Measurements from ENCODE around the gene FGF12. TPM values are rescaled to one million over a fixed set of nuclear protein-coding genes. Genes with fewer than 3 reads are reported as not detected.

The FGF12 gene
- total RNA-seq, 1 donor from 2014 or later, result 7.0 TPM

DNA sequence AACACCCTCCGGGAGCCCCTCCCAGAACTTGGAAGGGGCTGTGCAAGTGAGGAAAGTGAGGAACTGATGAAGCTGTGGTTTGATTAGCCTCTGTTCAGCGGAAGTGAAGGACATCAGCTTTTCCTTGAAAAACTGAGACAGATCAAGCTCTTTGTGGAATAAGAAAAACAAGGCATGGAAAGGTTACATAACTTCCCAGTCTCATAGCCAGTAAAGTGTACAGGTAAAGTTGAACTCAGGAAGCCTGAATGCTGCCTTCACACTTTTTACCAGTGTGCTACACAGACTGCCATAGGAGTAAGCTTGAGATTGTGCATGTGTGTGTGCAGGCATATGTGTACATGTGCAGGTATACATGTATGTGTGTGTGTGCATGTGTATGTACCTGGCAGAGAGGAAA is 293.2 kb downstream of the FGF12 start:
- H3K4me3 ChIP-seq, result no peak overlapping the region
- H3K4me1 Mint-ChIP-seq, result peaks cover 8% of the 10 kb centered on the region
- no peaks in the 10 kb centered on the region for H3K27me3 ChIP-seq
- H3K4me1 ChIP-seq, result peaks cover 7% of the 10 kb centered on the region
- TF ChIP-seq EZH2 (IDR thresholded peaks at IDR 0.05), result no peak
- TF ChIP-seq, protein P1, sequence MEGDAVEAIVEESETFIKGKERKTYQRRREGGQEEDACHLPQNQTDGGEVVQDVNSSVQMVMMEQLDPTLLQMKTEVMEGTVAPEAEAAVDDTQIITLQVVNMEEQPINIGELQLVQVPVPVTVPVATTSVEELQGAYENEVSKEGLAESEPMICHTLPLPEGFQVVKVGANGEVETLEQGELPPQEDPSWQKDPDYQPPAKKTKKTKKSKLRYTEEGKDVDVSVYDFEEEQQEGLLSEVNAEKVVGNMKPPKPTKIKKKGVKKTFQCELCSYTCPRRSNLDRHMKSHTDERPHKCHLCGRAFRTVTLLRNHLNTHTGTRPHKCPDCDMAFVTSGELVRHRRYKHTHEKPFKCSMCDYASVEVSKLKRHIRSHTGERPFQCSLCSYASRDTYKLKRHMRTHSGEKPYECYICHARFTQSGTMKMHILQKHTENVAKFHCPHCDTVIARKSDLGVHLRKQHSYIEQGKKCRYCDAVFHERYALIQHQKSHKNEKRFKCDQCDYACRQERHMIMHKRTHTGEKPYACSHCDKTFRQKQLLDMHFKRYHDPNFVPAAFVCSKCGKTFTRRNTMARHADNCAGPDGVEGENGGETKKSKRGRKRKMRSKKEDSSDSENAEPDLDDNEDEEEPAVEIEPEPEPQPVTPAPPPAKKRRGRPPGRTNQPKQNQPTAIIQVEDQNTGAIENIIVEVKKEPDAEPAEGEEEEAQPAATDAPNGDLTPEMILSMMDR (IDR thresholded peaks at IDR 0.05), result no peak
- no peak for TF ChIP-seq EZH2phosphoT487 (IDR thresholded peaks at IDR 0.05)
- H3K27me3 Mint-ChIP-seq (ENCODE audit: insufficient read depth, low read depth), result no peaks in the 10 kb centered on the region
- no peak overlapping the region for H3K9ac ChIP-seq
- peaks cover 4% of the 10 kb centered on the region for H3K9me3 Mint-ChIP-seq
- DNase-seq (ENCODE audit: low spot score), result no peak
- H3K27ac Mint-ChIP-seq, result no peak overlapping the region
- H3K4me3 Mint-ChIP-seq, result no peak overlapping the region
- no peaks in the 10 kb centered on the region for H3K9me3 ChIP-seq (ENCODE audit: low read depth)
- no peaks in the 10 kb centered on the region for H3K36me3 Mint-ChIP-seq
- H3F3A ChIP-seq (ENCODE audit: low read depth), result no peaks in the 10 kb centered on the region
- no peaks in the 10 kb centered on the region for H4K20me1 ChIP-seq (ENCODE audit: low read depth)
- H2AFZ ChIP-seq (replicated peaks), result no peak overlapping the region
- no peaks in the 10 kb centered on the region for H3K36me3 ChIP-seq
- no peak overlapping the region for H3K4me2 ChIP-seq
- no peaks in the 10 kb centered on the region for H3K79me2 ChIP-seq (ENCODE audit: low read depth)
- H3K27ac ChIP-seq, result no peak overlapping the region

DNA sequence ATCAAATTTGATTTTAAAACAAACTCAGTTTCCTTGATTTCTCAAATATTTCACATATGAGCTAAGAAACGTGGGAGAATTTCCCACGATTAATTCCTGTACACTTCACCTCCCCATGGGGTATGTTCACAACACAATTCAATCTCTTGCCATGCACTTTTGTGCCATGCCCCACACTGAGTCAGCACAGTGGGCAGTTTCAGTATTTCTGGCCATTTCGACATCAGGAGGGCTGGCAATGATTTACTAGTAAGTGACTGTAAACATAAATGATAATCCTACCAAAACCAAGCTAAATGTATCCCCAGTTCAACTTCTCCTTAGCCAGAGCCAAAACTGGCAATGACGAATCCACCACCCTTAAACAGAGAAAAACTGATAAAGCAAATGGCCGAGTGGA is 293.6 kb downstream of the FGF12 start:
- H3K27ac Mint-ChIP-seq, result no peak overlapping the region
- H3K9ac ChIP-seq, result no peak overlapping the region
- H3F3A ChIP-seq (ENCODE audit: low read depth), result no peaks in the 10 kb centered on the region
- no peak overlapping the region for H3K4me2 ChIP-seq
- no peak overlapping the region for H3K4me3 Mint-ChIP-seq
- no peak overlapping the region for H2AFZ ChIP-seq (replicated peaks)
- H3K4me1 ChIP-seq, result peaks cover 7% of the 10 kb centered on the region
- no peaks in the 10 kb centered on the region for H3K27me3 ChIP-seq
- H3K9me3 Mint-ChIP-seq, result peaks cover 4% of the 10 kb centered on the region
- H3K79me2 ChIP-seq (ENCODE audit: low read depth), result no peaks in the 10 kb centered on the region
- H3K36me3 Mint-ChIP-seq, result no peaks in the 10 kb centered on the region
- no peaks in the 10 kb centered on the region for H3K36me3 ChIP-seq
- H3K27ac ChIP-seq, result no peak overlapping the region
- no peak for DNase-seq (ENCODE audit: low spot score)
- no peaks in the 10 kb centered on the region for H3K9me3 ChIP-seq (ENCODE audit: low read depth)
- no peaks in the 10 kb centered on the region for H3K27me3 Mint-ChIP-seq (ENCODE audit: insufficient read depth, low read depth)
- H4K20me1 ChIP-seq (ENCODE audit: low read depth), result no peaks in the 10 kb centered on the region
- no peak overlapping the region for H3K4me3 ChIP-seq
- TF ChIP-seq, protein P1 (IDR thresholded peaks at IDR 0.05), result no peak
- no peak for TF ChIP-seq EZH2phosphoT487 (IDR thresholded peaks at IDR 0.05)
- no peak for TF ChIP-seq EZH2 (IDR thresholded peaks at IDR 0.05)
- H3K4me1 Mint-ChIP-seq, result peaks cover 8% of the 10 kb centered on the region

DNA sequence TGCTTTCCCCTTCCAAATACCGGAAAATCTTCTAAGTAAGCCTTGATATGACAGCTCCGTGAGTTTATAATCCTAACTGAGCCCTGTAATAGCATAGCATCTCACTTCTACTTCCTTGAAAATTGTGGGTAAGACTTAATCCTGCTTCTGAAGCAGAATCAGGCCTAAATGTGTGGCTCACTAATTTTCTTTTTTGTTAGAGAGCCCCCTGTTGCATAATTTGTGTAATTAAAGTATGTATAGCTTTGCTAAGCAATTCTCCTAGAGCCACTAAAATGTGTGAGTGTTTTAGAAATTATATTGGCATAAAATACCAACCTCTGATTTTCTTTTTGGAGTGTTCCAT is 304.4 kb downstream of the FGF12 start:
- Mint-ChIP-seq H3K9me3 (peaks cover 15% of the 10 kb centered on the region), H3K4me3 (no peak overlapping the region), H3K36me3 (peaks cover 2% of the 10 kb centered on the region), H3K27ac (no peak overlapping the region), H3K27me3 (ENCODE audit: insufficient read depth, low read depth) (peaks cover under 1% of the 10 kb centered on the region), H3K4me1 (peaks cover 8% of the 10 kb centered on the region)
- H3K36me3 ChIP-seq, result no peaks in the 10 kb centered on the region
- no peak overlapping the region for H3K9ac ChIP-seq
- no peaks in the 10 kb centered on the region for H4K20me1 ChIP-seq (ENCODE audit: low read depth)
- H3K9me3 ChIP-seq (ENCODE audit: low read depth), result no peaks in the 10 kb centered on the region
- H3F3A ChIP-seq (ENCODE audit: low read depth), result no peaks in the 10 kb centered on the region
- no peak overlapping the region for H3K4me2 ChIP-seq
- H2AFZ ChIP-seq (replicated peaks), result no peak overlapping the region
- H3K79me2 ChIP-seq (ENCODE audit: low read depth), result no peaks in the 10 kb centered on the region
- TF ChIP-seq, protein P1 (IDR thresholded peaks at IDR 0.05), result peak; percentile 58
- TF ChIP-seq EZH2phosphoT487 (IDR thresholded peaks at IDR 0.05), result no peak
- no peak overlapping the region for H3K4me3 ChIP-seq
- no peak overlapping the region for H3K27ac ChIP-seq
- H3K4me1 ChIP-seq, result no peaks in the 10 kb centered on the region
- no peaks in the 10 kb centered on the region for H3K27me3 ChIP-seq
- DNase-seq (ENCODE audit: low spot score), result peak; percentile 34
